HG03039 (cell line): ENCODE measurements around the gene GAL3ST2.
"Not testable (repeated sequence)": the region's sequence is repeated elsewhere in the genome, so short reads cannot be mapped to it uniquely, and the experiment has no call there.

ENCODE experiments used
- ATAC-seq: cut with Tn5 transposase; IDR thresholded peaks from one replicate; pipeline ENCODE4 v1.9.1; 2021; ENCODE audit warnings: mild to moderate bottlenecking, moderate library complexity; ENCODE audit not compliant: unreplicated experiment

The GAL3ST2 gene

DNA sequence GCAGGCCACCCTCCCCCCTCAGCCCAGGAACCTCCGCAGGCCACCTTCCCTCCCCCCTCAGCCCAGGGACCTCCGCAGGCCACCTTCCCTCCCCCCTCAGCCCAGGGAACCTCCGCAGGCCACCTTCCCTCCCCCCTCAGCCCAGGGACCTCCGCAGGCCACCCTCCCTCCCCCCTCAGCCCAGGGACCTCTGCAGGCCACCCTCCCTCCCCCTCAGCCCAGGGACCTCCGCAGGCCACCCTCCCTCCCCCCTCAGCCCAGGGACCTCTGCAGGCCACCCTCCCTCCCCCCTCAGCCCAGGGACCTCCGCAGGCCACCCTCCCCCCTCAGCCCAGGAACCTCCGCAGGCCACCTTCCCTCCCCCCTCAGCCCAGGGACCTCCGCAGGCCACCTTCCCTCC lies 29.6 kb downstream of the GAL3ST2 start:
- not testable (repeated sequence) for ATAC-seq

DNA sequence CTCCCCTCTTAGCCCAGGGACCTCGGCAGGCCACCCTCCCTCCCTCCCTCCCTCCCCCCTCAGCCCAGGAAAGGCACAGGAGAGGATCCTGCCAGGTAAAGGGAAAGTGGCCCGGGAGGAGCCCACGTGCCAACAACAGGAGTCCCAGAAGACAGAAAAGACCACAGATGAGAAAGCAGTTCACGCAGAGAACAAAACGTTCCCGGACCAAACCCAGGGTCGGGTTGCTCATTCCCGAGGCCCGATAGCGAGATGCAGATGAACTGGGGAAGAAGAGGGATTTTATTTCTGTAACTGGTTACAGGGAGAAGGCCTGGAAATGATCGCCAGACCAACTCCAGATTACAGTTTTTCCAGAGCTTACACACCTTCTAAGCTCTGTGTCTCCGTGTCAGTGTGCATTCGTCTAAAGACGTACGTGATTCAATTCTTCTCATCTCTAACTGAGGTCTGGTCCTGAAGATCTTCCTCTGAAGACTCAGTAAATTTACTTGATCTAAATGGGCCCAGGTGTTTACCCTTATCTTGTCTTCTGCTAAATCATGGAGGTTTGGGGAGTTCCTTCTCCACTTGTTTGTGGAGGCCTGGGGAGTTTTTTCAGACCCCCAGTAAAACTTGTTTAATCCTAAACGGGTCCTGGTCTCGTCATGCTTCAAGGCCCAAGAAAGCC lies 31.6 kb downstream of the GAL3ST2 start:
- no peak for ATAC-seq

DNA sequence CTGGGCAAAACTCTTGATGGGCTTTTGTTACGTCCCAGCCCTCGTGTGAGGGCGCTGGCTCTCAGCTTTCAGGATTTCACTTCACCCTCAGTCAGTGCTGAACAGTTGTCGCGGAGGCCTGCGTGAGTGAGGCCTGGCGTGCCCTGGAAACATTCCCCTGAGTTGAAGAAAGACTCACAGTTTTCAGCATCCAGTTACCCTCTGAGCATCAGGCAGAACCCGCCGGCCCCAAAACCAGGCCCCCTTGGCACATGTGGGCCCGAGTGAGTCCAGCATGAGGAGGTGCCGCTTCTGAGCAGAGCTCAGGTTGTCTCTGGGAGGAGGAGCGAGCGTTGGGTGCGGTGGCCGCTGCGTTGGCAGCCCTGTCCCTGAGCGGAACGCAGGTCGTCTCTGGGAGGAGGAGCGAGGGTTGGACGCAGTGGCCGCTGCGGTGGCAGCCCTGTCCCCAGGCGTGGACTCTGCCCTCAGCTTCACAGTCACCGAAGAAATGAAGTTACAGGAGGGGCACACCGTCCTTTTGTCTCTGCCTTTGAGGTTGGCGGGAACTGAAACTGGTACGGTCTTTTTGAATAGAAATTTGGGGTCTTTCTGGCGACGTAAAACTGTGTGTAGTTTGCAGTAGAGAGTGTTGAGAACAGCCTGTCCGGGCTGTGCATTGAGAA lies 32.2 kb downstream of the GAL3ST2 start, which contains the start of gene NEU4:
NEU4 (plus strand) TSS at position 473 of the 662 bp plus-strand sequence. CDS start 5,292 bp downstream, outside the sequence.
- ATAC-seq: no peak

DNA sequence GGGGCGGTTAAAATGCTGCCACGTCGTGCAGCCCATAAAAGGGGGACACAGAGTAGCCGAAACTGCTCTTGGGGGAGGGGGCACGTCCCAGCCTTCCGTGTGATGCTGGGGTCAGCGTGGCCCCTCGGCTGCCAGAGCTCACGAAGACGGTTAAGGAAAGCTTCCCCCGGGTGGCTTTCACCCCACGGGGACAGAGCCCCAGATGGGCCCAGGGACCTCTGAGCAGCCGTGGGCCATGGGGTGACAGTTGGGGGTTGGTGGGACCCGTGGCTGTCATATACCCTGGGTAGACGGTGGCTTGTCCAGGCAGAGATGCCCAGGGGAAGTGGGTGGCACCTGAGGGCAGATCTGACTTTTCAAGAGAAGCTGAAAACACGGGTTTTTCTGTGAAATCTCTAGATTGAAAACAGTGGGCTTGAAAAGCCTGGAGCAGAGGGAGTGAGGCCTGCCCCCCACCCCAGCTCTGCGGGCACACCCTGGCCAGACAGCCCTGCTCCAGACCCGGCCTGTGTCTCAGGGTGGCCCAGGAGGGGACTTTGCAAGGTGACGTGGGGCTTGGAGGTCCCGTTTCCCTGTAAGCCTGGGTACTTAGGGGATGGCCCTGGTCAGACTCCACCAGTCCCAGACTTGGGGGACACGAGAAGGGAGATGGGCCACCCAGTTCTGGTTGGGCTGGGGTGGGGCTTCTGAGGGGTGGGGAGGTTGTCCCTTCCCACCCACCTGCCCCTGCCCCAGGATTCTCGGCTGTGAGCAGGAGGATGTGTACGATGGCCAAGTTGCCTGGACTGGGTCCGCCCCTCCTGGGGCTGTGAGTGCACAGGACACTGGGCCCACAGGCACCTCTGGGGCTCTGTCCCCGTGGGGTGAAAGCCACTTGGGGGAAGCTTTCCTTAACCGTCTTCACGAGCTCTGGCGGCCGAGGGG lies 33.0 kb downstream of the GAL3ST2 start:
- no peak for ATAC-seq

- no peak for ATAC-seq
Observed at GRCh38 chr2:241810307-241811200, 33.9 kb downstream of the GAL3ST2 start.

- ATAC-seq: no peak
Observed at GRCh38 chr2:241811201-241811951, 34.8 kb downstream of the GAL3ST2 start.

- no peak for ATAC-seq
Observed at GRCh38 chr2:241811952-241812729, 35.5 kb downstream of the GAL3ST2 start.

GRCh38 chr2:241812730-241813643 lies 36.4 kb downstream of the GAL3ST2 start:
- ATAC-seq: no peak

DNA sequence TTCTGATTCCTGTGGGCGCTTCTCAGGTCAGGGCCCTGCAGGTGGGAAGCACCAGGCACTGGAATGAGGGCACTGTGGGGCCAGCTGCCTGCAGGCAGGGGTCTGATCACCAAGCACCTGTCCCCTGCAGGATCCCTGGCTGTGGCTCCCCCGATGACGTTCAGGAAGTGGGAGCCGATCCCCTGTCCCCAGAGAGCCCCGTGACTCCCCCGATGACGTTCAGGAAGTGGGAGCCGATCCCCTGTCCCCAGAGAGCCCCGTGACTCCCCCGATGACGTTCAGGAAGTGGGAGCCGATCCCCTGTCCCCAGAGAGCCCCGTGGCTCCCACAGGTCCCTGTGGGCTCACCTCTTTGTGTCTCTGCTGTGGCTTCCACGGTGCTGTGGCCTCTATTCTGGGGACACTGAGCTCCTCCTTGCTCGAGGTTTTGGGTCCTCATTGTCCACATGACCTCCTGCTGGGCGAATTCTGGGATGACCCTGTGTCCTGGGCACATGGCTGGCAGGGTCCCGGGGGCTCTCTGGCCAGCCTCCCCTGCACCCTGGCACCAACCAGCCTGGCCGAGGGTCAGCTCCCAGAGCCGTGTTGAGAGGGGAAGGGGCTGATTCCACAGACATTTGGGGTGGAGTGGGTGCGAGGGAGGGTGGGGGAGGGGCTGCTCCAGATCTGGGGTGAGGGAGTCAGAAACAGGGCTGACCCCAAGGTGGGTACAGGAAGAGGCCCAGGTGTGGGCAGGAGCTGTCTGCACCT lies 37.2 kb downstream of the GAL3ST2 start:
- ATAC-seq: no peak

GRCh38 chr2:241814393-241814642 lies 37.7 kb downstream of the GAL3ST2 start:
- ATAC-seq: no peak

DNA sequence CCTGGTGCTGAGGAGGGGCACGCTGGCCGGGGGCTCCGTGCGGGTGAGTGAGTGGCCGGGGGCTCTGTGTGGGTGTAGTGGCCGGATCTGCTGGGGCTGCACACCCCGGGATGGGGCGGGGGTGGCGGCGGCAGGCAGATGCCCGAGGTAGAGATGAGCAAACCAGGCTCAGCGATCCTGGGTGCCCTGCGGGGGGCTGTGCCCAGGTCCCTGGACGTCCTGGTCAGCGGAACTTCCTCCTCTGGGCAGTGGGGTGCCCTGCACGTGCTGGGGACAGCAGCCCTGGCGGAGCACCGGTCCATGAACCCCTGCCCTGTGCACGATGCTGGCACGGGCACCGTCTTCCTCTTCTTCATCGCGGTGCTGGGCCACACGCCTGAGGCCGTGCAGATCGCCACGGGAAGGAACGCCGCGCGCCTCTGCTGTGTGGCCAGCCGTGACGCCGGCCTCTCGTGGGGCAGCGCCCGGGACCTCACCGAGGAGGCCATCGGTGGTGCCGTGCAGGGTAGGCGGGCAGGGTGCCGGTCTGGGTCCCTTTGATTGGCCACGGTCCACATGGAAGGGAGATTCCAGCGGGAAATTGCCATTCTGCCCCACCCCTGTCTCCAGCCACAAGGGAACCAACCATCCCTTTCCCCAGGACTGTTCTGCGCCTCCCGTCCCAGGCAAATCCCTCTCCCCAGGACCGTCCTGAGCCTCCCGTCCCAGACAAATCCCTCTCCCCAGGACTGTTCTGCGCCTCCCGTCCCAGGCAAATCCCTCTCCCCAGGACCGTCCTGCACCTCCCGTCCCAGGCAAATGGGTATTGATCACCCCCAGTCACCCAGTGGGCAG lies 38.2 kb downstream of the GAL3ST2 start:
- ATAC-seq: no peak

- ATAC-seq: no peak
Observed at GRCh38 chr2:241815477-241816430, 39.1 kb downstream of the GAL3ST2 start.

DNA sequence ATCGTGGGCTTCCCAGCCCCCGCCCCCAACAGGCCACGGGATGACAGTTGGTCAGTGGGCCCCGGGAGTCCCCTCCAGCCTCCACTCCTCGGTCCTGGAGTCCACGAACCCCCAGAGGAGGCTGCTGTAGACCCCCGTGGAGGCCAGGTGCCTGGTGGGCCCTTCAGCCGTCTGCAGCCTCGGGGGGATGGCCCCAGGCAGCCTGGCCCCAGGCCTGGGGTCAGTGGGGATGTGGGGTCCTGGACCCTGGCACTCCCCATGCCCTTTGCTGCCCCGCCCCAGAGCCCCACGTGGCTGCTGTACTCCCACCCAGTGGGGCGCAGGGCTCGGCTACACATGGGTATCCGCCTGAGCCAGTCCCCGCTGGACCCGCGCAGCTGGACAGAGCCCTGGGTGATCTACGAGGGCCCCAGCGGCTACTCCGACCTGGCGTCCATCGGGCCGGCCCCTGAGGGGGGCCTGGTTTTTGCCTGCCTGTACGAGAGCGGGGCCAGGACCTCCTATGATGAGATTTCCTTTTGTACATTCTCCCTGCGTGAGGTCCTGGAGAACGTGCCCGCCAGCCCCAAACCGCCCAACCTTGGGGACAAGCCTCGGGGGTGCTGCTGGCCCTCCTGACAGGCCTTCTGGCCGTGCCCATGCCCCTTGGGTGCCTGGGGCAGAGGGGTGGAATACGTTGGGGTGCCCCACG lies 40.0 kb downstream of the GAL3ST2 start:
- ATAC-seq: no peak

DNA sequence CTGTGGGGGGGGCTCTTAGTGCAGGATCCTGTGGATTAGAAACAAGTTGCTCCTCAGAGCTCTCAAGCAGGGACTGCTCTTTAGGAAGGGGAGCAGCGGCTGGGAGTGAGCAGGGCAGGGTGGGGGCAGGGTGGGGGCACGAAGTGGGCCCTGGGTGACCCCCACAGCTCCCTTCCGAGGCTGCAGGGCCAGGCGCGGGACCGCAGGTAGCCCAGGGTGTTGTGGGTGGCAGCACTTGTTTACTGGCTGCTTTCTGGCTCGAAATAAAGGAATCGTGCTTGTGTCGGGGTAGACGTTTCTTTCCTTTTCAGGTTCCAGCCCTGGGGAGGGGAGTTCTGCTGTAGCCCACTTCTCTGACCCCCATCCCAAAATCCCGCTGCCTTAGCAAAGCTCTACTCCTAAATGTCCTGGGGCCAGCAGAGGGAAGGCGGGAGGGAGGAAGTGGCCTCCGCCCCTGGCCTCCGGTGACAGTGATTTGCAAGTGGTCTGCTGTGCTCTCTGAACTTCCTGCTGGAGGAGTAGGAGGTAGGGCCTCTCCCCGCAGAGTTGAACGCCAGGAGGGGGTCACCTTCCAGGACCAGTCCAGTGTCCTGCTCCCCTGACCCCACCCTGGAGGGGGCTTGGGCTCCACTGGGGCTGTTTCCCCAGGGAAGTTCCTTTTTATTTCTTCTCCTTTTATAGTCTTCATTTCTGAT lies 40.7 kb downstream of the GAL3ST2 start:
- ATAC-seq: no peak
